Thyroid gland (tissue), 4 donors: ENCODE measurements around the gene FAM114A1.

Source experiments
- CTCF ChIP-seq, 6 experiments: fragments of 200-600 bp in 3 of 6; fragments of 450-650 bp in 3 of 6; sonication (generic) in 3 of 6; IDR thresholded peaks; one replicate each; pipeline ENCODE4 v1.5.1; 2016 to 2019; ENCODE audit warnings: antibody characterized with exemption in 6 of 6, mild to moderate bottlenecking in 2 of 6, inconsistent platforms in 1 of 6, moderate library complexity in 1 of 6
- POLR2A ChIP-seq, 2 donors: fragments of 450-650 bp; IDR thresholded peaks; one replicate each; pipeline ENCODE4 v1.6.1; 2017; ENCODE audit warnings: antibody characterized with exemption in 2 of 2, mild to moderate bottlenecking in 2 of 2, moderate library complexity in 1 of 2

GRCh38 chr4:38920186-38920585, 52.6 kb downstream of the FAM114A1 start:
- no peak for TF ChIP-seq CTCF (IDR thresholded peaks at IDR 0.05)
- TF ChIP-seq POLR2A (IDR thresholded peaks at IDR 0.05) = no peak
